GM19023 (cell line): Measurements from ENCODE around the gene HHEX.
"Not testable (repeated sequence)": the region's sequence is repeated elsewhere in the genome, so short reads cannot be mapped to it uniquely, and the experiment has no call there.

Experiments
- ATAC-seq: cut with Tn5 transposase; IDR thresholded peaks from one replicate; pipeline ENCODE4 v1.9.1; 2021; ENCODE audit warnings: mild to moderate bottlenecking, moderate library complexity; ENCODE audit not compliant: unreplicated experiment

The HHEX gene

DNA sequence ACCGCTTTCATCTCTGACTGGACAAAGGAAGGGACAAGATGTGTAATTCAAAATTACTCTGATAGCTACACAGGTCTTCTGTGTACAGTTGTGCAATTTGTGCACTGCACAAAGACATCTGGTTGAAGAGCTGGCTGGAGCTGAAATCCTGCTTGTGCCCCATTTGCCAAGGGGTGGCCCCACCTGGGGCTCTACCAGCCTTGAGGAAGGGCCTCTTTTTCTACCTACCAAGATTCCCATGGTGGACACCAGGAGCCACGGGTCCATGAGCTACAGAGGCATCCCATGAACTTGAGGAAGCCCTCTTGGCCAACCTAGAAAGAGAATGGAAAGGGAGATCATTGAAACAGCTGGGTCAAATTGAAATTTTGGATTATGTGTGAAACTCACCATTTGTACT is 43.2 kb downstream of the HHEX start:
- ATAC-seq, result no peak

DNA sequence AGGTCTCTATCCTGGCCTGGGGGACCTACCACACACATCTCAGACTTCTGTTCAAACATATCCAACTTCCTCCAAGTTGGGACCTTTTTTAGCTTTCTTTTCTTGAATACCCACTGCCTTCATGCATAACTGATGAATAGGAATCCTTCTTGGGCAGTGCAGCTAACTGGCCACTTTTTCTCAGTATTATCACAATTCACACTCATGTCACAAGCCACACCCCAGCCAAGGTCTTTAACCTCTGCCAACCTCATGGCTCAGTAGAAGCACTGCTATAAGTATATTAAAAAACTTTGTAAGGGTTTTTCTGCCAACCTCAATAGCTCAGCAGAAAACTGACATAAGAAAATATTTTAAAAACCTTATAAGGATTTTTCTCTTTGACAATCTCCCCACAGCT is 44.5 kb downstream of the HHEX start:
- ATAC-seq, result no peak

DNA sequence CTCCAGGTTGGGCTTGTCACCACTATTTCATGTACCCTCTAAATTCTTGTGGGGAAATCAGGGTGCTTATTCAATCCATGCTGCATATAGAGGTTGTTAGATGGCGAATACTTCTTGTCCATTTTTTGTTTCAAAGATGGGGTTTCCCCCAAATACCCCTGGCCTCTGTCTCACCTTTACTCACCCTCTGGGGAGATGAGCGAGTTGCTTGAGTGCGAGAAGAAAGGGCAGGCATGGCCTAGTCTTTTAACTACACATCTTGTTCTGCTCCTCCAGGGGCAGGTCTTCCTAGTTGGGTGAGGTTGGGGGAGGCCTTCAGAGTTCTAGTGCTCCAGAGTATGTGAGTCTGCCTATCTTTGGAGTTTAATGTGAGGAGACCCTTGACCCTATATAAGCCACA is 46.2 kb downstream of the HHEX start:
- ATAC-seq, result no peak

DNA sequence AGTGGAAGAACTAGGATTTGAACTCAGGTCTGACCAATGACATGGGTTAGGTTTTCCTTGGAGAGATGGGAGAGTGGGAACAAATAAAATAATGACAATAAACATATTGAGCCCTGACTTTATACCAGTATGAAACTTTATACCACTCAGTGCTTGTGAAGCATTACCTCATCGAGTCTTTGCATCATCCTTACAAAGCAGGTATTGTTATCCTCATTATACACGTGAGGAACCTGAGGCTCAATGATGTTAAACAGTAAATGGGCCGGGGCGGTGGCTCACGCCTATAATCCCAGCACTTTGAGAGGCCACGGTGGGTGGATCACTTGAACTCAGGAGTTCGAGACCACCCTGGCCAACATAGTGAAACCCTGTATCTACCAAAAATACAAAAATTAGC is 47.7 kb downstream of the HHEX start:
- no peak for ATAC-seq

DNA sequence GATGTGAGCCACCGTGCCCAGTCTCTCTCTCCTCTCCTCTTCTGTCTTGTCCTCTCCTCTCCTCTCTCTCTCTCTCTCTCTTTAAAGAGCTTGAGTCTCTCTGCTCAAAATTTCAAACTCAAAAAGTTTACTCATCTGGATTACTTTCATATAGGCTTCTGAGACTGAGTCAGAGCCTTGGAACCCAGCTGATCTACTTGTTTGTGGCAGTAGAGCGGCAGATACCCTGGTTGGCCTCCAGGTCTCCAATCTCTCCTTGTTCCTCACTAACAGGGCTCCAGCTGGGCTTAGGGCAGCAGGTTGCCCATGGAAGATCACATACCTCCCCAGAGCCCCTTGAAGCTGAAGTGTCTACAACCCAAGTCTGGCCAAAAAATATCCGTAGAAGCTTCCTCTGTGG is 51.0 kb downstream of the HHEX start:
- no peak for ATAC-seq

DNA sequence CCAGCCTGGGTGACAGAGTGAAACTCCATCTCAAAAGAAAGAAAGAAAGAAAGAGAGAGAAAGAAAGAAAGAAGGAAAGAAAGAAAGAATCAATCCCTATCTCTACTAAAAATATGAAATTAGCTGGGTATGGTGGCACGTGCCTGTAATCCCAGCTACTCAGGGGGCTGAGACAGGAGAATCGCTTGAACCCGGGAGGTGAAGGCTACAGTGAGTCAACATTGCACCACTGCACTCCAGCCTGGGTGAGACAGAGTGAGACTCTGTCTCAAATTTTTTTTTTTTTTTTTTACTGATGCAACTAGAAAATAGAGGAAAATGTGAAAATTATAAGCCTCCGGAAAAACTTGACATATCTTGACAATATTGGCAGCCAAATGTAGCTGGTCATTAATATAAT is 52.0 kb downstream of the HHEX start:
- not testable (repeated sequence) for ATAC-seq

DNA sequence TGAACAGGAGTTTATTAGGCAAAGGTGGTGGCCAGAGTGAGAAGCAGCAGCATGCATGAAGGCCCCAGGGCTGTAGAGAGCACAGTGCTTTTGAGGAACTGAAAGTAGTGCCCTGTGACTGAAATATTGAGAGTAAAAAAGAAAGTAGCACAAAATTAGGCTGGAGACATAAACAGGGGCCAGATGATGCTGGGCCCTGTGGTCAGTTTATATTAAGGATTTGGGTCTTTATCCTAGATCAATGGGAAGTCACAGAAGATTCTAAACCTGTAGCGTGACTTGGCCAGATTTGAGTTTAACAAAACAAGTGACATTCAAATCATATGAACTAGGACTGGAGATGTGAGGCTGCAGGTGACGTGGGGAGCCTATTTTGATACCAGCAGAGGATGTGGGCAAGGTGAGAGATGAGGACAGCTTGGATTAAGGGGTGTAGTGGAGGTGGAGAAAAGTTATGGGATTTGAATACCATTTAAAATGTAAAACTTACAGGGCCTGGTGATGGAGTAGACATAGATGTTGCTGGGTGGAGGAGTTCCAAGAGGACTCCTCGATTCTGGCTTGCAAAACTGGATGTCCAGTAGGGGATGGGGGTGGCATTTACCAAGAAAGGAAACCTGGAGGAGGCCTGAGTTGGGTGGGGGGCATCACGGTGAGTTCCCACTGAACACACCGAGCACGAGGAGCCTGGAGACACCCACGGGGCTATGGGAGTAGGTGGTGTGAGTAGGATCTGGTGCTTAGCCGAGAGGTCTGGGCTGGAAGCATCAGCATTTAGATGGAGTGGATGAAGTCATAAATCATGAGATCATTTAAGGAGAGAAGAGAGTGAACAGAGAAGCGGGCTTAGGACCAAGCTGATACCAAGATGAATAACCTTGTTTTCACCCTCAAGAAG is 52.8 kb downstream of the HHEX start:
- peak; percentile 96 for ATAC-seq
